DMS53 (cell line): ENCODE data around the gene ARHGAP42.

Experiments used
- DNase-seq: peaks from one replicate; lab custom pipeline; 2025; lab: John Stamatoyannopoulos, UW

The ARHGAP42 gene

DNA sequence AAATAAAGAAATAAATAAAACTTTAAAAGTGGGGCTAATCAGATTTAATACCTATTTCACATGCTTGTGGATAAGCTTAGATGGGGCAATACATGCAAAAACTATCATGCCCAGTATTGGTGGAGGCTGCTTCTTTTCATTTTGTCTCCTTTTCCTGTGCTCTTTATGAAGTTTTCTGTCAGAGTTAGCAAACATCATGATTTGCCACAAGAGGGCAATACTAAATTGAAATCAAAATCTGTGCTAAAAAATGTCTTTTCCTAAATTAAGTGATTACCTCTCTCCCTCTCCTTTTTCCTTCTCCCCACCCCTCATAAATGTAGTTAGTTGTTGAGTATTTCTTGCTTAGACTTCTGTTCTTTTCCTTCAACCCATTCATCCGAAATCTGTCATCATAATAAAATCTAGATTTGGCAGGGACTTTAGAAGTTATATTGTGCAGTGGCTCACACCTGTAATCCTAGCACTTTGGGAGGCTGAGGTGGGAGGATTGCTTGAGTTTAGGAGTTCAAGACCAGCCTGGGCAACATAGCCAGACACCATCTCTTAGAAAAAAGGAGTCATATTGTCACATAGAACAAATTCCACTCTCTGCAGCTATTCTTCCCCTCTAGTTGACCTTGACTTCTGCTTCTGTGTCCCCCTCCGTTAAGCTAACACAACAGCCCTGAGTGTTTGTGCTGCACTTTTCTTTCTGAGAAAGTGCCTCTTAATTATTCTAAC is 4.7 kb upstream of the ARHGAP42 start:
- DNase-seq = peak; percentile 62

DNA sequence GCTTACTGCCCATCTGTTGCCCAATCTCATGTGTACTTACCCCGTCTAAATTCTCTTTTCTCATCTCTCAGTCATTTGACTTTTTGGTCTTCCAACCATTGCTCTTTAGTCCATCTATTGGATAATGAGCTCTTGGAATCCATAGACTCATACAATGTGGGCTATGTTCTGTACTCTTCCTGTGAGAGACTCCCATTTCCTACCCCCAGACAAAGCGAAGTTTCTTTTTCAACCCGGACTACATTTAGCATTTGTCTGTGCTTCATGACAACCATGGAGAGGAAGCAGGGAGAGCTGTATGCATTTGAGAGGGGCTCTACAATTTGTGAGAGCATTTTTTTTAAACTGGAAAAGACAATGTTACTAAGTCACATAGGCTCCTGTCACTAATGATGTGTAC is 4.0 kb upstream of the ARHGAP42 start:
- no peak for DNase-seq

DNA sequence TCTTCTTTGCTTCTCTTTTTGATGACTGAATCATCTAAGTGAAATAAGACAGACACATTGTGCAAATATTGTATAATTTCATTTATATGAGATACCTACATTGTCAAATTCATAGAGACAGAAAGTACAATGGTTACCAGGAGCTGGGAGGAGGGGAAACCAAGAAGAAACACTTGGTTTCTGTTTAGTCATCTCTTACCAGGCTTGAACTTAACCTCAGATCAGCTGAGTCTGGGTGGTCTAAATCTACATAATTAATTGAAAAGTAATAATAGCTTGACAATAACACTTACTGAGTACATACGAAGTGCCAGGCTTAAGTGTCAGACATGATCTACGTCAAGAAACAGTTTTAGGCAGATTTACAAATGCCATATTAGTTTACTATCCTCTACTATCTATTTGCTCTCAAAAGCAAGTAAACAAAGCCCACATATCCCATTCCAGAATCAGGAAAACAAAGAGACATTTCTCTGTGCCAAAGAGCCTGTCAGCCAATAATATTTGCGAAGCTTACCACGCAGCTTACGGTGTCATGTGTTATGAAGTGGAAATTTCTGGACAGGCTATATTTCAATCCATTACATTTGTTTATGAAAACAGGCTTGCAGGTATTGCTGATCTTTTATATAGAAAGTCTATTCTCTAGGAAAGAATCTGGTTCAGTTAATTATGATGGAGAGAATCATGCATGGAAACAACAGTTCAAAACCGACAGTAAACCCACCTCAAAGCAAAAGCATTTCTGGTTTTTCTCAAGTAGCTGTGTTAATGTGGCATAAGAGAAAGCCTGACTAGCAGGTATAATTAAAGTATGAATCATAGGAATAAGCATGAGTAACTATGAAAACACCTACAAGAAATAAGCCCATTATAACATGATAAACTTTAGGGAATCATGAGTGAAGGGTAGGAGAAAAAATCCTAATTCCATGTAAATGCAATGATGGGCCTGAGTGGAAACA is 2.7 kb upstream of the ARHGAP42 start:
- peak; percentile 77 for DNase-seq

DNA sequence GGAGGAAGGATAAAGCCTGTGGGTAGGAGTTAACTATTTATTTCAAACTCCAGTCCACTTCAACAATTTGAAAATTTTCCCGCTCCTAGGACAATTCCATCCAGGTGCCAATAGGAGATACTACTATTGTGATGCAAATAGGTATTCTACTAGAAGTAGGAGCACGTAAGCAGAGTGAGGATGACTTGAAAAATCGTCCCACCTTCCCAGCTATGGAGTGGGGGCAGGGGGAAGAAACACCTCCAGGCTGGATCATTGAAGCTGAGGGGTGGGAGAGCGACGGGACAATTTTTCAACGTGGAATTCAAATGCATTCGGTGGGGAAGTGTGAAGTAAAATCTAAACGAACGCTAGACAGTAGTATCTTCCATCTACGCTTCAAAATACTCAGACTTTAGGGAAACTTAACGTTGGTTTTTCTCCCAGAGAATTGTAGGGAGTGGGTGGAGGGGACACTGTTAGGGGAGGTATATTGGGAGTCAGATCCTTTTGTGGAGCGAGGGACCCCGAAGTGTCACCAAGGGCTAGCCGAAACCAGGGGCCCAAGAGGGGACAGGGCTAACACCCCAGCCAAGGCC is 523 bp upstream of the ARHGAP42 start:
- DNase-seq = no peak

DNA sequence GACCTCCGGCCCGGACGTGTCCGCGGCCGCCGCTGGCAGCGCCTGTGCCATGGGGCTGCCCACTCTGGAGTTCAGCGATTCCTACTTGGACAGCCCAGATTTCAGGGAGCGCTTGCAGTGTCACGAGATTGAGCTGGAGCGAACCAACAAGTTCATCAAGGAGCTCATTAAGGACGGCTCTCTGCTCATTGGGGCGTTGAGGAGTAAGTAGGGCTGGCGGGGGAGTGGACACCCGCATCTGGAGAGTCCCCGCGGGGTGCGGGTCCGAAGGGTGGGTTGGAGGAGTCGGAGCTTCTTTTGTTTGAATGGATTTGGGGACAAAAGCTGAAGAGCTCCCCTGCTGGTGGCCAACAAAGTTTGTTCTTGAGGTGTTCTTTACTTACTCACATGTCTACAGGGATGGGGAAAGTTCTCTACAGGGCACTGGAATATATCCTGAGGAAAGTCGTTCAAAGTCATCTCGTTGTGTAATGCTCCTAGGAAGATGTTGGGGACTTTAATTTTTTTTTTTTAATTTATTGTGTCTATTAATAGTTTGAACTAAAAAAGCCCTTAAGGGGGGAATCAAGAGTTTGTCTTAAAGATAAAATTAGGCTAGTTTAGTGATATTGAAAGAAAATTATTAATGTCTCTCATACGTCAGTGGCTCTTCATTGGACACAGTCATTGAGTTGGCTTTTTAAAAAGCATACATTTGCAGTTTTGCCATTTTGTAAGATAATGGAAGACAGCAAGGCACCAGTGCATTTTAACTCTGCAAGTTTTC is 725 bp downstream of the ARHGAP42 start:
- peak; percentile 81 for DNase-seq

DNA sequence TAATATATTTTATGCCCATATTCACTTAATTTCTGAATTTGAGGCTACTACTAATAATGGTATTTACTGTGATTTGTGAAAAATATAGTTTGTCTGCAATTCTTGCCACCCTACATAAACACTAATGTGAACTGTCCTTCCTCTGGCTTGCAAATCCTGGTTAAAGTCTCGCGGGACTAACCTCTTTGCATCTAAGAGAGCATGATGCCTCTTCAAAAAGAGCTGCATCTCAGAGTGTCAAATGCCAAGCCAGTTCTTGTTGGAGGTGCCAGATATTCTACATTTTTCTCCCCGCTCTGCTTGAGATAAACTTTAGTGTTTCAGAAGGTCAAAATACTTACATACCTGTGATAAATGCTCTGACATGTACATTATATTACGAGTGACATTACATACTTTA is 2.1 kb downstream of the ARHGAP42 start:
- DNase-seq = no peak

DNA sequence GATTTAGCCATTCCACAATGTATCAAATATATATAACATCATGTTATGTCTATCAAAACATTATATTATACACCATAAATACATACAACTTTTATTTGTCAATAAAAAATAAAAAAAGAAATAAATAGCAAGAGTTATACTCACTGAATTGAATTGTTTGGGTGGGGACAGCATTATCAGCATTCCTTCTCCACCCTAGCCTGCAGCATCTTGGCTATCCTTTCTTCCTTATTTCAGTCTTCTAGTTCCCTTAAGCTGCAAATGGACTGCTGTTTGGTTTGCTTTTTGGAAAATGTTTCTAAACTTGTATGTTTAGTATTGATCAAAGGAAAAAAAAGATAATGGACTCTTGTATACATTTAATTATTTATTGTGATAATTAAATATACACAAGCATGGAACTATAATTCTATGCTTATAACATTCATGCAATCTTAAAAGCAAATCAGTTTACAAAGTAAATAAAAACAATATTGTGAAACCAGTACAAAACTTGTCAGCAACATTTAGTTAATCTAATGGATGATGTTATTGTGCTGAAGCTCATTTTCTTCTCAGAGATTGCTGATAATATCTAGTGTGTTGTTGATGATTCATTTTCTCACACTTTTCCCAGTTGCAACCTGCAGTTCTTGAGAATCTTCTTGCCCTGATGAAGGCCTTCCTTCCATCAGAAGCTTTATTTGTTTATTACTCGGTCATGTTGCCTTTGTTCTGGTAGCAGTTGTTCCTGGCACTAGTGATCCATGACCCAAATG is 5.0 kb downstream of the ARHGAP42 start:
- DNase-seq = no peak

DNA sequence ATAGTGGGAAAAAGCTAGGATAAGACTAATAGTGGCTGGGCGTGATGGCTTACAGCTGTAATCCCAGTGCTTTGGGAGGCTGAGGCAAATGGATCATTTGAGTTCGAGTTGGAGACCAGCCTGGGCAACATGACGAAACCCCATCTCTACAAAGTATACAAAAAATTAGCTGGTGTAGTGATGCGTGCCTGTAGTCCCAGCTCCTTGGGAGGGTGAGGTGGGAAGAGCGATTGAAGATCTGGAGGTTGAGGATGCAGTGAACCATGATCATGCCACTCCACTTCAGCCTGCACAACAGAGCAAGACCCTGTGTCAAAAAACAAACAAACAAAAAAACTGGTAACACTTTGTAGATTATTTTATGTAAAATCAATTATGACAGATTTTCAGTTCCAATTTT is 8.8 kb downstream of the ARHGAP42 start:
- no peak for DNase-seq

DNA sequence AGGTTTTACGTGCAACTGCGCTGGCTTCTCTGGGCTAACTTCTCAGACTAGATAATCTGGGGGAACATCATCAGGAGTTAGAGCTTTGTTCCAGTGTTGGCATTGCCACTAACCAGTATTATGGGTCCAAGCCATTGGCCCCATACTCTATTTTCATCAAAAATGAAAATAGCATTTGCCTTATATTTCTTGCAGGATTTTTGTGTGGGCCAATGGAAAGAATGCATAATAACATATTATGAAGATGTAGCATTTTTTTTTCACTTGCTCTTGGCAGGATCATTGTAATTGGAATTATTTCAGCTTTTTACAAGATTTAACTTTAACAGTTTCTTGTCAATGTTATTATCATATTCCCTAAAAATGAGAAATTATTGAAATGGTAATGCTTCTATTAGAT is 16.1 kb downstream of the ARHGAP42 start:
- no peak for DNase-seq

DNA sequence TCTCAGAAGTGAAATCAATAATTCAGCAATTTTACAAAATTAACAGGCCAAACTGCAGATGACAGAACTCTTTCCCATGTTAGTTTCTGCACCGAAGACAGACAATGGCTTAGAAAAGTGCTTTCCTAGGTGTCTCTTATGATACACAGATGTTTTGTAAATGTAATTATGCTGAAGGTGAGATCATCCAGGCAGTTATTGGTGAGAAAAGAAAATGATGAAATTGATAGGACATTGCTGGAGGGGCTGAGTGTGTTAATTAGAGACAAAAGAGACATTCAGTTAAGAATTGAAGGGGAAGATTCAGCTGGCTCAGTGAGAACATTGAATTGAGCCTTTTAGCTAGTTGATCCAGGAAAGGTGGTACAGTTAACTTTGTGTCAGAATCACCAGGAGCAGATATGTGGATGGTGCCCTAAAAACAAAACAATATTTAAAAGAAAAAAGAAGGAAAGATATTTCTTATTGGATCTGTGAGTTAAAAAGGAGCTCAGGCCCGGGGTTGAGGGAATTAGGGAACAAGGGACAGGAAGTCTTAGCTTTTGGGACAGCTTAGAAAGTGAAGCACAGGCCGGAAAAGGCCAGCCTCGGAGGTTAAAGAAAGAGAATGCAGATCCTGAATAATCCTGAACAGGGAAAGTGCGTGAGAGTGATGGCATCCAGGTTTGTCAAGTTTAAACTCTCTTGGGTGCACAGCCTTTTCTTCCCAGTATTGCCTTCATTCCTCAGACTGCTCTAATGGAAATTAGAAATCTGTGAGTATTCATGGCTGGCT is 16.9 kb downstream of the ARHGAP42 start:
- no peak for DNase-seq

DNA sequence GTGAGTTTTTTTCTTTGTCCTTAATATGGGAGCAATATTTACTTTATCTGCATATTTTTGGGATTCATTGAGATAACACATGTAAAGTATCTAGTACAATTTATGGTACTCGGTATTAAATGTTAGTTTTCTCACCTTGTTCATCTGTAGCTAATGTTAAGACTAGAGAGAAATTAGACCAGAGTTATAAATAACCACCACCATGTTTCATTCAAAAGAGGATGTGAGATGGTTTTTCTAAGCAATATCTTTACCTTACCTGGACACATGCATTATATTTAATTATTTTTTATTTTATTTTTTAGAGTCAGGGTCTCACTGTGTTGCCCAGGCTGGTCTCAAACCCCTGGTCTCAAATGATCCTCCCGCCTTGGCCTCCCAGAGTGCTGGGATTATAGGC is 18.4 kb downstream of the ARHGAP42 start:
- no peak for DNase-seq

DNA sequence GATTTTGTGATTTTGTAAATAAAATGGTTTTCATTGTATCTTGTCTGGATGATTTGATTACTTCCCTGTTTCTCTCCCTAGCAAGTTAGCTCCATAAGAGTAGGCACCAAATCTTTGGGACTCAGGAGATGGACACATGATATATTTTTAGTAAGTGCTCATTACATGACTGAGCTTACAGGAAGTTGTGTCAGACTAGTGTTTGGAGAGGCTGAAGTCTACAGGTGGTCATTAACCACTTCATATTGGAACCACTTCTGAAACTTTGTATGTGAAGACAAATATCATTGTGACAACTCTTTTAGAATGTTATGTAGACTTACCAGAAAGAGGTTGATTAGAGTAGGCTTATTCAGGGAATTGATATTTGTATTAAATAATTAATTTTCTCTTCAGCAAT is 19.1 kb downstream of the ARHGAP42 start:
- DNase-seq = peak; percentile 56

DNA sequence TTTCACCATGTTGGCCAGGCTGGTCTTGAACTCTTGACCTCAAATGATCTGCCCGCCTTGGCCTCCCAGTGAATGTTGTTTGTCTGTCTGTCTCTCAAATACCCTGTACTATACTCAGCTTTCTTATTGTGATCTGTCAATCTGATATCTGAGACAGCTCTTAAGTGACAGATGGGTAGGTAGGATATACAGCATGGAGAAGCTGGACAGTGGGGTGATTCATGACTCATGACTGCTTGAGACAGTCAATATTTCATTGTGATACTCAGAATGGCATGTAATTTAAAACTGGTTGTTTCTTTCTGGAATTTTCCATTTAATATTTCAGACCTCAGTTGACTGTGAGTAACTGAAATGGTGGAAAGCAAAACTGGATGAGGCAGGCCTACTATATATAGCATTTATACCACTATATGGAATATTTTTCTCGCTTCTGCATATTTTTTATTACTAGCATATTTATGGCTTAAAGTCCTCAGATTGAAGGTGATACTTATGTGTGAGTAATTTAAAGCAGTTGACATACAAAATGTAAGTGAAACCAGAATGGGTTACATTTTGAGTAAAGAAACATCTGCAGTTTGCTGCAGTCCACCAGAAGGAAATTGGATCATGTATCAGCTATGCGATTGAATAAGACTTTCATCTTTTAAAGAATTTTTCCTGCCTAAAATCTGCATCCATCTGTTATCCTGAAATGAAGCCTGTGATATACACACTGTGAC is 22.3 kb downstream of the ARHGAP42 start:
- peak; percentile 53 for DNase-seq

DNA sequence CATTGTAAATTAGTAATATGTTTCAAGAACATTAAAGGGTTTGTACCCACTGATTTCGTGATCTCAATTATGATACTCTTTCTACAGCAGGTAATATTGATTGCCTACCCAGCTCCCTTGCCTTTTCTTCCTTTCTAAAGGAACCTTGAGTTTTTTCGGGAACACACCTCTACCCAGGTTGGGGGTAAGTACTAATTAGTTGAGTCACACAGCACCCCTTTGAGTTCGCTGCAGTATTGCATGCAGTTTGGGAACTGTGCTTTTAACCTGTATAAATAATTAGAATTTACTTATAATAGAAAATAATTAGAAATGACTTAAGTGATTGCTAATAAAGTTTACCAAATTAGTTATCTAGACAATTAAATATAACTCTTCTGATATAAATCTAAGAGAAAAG is 24.9 kb downstream of the ARHGAP42 start:
- DNase-seq = no peak

DNA sequence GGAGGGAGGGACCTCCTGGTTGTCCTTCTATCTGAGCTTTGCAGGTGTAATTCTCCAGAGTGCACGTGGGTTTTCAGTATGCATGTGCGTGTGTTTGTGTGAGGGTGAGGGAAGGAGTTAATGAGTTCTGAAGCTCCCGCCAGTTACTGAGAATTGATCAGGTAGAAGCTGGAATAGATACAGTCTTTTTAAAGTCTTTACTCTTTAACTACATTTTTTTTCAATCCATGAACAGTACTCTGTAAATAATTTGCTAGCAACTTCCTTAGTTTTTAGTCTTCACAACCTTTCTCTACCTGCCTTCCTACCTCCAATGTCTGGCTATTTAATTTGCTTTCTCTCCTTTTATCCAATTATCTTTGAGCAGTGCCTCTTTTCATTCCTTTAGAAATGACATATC is 25.5 kb downstream of the ARHGAP42 start:
- DNase-seq = no peak

DNA sequence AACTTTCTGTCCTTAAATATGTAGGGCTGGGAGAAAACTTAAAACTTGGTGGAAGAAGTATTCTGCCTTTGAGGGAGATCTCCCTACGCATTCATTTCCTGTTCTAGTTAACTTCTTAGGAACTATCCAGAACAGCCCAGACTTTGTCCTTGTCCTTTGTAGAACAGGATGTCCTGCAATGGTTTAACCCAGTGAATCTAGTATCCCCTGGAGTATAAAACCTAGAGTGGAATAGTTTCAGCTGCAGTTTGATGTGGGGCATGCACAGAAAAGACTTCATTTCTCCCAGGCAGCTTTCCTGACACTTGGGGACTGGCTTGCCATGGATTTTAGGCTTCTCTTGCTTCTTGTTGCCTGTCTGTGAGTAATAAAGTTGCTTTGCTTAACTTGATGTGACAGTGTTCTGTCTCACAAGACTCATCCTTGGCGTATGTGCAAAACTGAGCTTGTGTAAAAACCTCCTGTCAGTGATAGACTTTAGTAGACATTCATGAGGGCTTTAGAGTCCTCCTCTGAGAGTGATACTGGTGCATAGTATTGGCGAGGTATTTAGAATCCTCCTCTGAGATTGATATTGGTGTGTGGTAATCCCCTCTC is 28.2 kb downstream of the ARHGAP42 start:
- DNase-seq = no peak

DNA sequence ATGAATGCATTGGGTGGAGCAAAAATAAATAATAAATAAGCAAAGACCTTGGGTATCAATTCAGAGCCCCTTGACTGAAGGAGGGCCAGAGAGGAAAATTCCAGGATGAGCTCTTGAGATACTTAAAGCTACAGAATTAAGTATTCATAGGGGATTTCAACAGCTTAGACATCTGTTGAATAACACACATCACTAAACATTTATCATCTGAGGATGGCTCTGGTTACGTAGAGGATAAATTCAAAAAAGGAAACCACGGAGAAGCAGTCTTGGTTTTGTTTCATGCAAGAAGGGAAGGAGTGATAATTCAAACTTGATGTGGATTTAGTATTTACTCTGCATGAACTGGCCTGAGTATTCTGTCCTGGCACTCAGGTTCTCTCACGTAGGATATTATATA is 29.8 kb downstream of the ARHGAP42 start:
- DNase-seq = no peak

DNA sequence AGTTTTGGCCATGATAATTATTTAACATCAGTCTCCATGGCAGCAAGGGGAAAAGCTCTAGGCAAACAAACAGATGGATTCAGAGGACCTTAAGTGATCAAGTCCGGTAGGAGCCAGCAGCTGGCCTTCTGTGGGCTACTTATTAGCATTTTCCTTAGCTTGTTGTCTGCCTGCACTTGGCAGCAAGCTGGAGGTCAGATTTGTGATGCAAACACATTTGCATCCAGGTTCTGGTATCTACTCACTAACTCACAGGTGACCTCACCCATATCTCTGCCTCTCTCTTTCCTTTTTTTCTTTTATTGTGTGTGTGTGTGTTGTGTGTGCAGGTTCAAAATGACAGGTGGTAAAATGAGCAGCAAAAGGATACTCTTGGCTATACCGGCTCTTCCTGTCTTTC is 32.3 kb downstream of the ARHGAP42 start:
- peak; percentile 98 for DNase-seq

DNA sequence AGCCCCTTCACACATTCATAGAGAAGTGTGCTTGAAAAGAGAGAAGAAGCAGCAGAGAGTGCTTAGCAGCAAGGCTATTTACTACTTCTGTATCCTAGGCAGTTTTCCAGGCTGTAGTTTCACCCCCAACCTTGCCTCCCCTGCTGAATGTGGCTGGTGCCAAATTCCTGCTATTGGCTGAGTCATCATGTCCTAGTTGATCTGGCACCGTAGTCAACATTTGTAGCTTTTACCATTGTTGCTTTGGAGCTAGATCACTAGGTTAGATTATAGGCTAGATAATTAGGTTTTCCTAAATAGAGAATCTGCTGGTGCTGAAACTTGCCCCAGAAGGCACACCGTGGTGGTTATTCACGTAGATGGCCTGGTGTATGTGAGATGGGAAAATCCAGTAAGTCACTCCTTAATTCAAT is 32.7 kb downstream of the ARHGAP42 start:
- peak; percentile 94 for DNase-seq

DNA sequence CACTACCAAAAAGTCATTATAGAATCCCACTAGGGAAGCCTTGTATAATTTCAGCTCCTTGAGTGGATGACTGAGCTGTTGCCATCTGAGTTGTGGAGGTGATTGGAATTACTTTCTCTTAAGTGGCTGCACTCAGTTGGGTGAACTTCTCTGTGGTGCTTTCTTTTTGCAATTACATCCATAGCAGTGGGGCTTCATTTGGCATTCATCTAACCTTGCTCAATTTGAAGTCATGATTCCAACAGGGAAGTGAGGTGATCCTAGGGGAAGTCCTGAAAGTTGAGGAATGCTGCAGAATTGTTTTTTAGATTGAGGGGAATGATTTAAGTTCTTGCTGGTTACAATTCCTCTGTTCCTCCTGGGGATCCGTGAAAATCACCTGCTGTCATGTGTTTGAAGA is 39.6 kb downstream of the ARHGAP42 start:
- DNase-seq = no peak
